CD4-positive, alpha-beta T cell treated with Interferon alpha-2 for 1 hour (primary cell): ENCODE data around the gene ATP23.

Experiments
- DNase-seq, 2 donors: peaks; one replicate each; pipeline ENCODE4 v3.0.0-alpha.2; 2020 to 2022

The ATP23 gene, protein sequence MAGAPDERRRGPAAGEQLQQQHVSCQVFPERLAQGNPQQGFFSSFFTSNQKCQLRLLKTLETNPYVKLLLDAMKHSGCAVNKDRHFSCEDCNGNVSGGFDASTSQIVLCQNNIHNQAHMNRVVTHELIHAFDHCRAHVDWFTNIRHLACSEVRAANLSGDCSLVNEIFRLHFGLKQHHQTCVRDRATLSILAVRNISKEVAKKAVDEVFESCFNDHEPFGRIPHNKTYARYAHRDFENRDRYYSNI

DNA sequence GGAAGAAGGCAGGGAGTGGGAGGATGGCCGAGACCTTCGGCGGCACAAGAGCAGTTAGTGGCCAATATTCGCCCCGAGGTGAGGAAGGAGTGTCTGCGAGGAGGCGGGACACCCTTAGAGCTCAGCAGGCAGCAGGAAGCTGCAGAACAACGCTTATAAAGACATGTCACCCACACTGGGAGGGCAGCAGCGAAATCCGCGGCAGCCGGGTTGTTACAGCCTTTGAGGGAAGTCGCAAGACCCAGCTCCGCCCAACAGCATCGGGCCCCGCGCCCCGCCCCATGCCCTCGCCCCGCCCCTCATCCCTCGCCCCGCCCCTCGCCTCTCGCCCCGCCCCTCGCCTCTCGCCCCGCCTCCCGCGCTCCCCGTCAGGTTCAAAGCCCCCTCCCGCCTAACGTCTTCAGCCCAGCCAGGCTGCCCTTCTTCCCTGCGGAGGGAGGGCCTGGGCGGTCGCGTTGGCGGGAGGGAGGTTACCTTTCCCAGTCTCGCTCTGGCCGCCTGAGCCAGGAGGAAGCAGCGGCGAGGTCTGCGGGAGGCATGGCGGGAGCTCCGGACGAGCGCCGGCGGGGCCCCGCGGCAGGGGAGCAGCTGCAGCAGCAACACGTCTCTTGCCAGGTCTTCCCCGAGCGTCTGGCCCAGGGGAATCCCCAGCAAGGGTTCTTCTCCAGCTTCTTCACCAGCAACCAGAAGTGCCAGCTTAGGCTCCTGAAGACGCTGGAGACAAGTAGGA lies at the start of gene ATP23:
TSS of gene ATP23 (plus strand) at position 403 of the 730 bp plus-strand sequence. CDS start at position 538, 135 bp downstream.
- DNase-seq = peak; percentile 93 to 96

DNA sequence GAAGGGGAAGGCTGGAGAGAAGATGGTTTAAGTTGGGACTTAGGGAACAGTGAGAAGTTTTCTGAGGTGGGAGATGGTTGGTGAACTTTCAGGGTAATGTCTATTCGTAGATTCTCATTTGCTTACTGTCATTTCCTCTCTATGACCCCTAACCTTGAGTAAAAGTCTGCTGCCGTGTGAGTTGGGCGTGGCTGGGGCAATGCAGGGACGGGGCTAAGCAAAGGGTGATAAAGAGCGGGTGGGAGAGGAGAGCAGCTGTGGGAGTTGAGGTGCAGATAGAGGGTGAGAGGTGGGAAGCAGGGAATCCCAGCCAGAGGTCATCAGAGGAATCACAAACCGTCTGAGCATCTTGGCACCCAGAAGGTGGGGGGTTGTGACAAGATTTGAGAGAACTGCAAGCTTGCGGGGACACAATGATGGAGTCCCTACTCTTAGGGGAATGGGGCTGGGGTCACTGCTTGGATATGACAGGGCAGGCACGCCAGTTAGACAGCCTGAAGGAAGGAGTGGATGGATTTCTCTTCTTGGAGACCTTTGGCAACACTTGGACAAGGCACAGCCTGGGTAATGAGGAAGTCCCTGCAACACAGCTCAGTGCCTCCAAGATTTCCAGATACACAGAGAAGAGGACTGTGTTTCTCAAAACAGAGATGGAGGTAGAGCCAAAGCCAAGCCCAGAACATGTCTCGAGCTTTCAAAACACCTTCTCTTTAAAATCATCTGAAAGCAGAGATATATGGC lies 49.0 kb upstream of the ATP23 start:
- DNase-seq = no peak

DNA sequence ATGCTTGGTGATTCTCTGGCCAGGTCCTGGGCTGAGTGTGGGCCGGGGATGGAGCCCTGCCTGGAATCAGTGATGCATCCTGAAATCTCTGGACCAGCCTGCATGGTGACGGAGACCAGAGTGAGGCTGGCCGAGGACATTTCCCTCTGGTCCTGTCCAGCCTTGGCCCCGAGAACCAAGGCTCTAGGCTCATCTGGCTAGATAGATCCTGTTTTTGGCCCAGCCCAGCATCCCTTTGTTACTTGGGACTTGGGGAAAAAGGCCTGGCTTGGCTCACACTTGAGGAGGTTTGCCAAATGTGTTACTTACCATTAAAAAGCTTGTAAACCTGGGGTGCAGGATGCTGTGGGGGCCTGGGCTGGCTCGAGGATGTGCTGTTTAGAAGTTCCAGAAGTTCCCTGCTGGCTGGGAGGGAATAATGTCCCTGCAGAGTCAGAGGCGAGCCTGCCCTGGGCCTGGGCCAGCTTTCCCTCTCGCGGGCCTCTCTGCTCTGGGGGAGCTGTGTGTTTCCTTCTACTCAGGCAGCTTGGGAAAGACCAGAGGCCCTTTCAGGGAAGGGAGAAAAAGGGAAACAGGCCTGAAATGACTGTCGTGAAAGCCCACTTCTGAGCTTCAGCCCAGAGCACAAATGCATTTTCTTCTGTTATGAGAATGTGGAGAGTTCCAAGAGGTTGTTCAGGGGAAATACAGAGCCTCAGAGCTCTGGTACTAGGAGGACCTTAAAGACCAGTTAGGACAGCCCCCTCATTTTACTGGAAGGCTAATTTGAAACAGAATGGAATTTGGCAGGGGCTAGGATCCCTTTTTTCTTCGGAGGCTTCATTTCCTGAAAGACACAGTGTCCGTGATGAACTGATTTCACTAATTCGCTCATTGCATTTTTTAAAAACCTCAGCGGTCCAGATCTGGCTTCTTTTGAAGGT lies 47.7 kb upstream of the ATP23 start:
- no peak for DNase-seq

DNA sequence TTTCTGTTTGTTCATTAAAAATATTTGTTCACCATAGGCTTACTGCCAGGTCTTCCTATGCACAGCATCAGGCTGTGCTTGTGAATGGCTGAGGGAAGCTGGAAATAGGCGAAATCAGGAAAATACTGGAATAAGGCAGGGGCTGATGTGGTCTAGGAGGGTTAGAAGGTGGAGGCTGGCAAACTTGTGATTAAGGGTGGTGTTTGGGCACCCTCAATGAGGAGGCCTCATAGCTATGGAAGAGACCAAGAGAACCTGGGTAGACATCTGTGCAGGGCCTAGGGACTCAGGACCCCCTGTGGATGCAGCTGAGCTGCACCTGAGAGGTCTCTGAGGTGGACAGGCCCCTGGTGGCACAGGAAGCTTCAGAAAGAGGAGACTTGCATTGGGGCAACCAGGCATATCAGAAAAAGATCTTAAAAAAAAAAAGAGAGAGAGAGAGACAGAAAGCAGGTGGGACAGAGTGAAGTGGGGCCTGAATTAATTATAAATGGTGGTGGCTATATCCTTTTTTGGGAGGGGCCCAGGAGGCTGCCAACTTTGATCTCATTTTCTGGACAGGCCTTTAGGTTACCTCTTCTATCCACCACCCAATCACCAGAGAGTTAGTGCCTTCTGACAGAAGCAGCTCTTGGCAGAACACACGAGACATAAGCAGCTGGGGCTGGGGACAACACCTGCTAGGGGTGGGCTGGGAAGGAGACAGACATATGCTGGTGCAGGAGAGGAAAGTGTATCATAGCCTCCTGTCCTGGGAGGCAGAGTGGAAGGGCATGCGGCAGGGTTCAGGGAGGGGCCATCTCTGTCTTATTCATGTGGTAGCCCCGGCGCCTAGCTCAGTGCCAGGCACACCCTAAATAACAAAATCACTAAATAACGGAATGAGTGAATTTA lies 46.7 kb upstream of the ATP23 start:
- DNase-seq = no peak

DNA sequence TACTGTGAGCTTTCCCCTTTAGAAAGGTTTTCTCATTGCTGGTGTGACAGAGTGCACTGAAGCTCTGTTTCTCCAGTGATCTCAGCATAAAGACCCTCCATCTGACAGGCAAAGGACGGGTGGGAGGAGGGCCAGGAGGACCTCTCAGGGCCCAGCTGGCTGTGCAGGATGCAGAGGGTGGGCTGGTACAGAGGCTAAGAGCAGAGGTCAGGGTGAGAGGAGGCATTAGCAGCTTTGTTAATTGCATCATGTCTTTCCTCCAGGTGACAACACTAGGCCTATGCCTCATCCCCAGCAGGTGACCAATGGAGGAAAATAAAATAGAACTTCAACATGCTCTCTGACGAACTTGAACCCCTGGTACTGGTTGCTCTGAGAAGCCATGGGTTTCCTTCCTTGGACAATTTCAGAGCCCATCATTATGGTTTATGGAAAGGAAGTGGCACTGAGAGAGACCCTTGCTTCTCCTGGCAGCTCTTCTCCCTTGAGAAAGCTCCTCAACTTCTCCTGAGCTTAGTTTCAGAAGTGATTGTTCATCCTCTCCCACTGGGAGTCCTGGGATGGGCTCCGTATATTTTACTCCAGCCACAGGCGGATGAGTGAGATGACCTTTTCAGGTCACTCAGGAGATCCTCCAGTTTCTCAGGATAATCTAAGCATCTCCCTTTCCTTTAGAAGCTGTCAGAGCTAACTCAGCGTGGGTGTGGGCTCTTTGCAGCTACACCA lies 45.8 kb upstream of the ATP23 start:
- no peak for DNase-seq

DNA sequence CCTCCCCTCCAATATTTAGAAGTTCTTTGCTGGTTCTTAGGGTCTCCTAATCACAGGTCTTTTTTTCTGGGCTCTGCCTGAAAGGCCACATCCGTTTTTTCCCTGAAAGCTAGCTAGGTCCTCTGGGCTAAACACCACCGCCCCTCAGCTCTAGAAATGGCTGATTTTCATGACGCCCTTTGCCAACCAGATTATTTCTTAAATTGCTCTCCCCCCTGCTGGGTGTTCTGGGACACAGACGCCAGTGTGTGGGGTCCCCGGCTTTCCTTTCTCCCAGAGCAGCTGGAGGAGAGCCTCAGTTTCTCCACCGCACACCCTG lies 45.3 kb upstream of the ATP23 start:
- DNase-seq = no peak

DNA sequence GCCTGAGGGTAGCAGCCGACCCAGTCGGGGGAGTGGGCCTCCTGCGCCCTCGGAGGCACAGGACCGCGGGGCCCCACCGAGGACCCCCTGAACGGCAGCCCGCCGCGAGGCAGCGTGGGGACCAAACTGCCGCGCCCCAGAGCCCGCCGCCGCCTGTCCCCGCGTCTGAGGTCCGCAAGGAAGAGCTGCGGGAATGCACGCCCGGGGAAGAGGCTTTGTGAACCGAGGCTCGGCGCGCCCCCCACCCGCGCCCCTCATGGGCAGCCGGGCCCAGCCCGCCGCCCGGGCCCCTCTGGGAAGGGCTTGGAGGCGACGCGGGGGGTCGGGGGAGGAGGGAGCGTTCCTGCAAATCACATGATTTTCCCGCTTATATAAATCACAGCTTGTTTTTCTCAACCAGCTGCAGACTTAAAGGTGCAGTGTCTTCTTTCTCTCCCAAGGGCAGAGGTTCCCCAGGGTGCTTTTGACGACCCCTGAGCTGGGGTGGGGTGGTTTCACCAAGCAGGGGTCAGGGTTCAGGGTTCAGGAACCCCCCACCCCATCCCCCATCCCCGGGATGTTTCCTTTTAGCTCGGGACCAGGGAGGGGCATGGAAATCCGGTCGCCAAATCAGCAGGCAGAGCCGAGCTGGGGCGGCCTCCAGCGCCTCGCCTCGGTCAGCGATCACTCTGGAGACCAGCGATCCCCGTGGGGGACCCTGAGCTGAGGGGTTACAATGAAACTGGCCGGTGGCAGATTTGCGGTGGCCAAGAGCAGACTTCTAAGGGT lies 44.7 kb upstream of the ATP23 start:
- DNase-seq = peak; percentile 34 to 65

DNA sequence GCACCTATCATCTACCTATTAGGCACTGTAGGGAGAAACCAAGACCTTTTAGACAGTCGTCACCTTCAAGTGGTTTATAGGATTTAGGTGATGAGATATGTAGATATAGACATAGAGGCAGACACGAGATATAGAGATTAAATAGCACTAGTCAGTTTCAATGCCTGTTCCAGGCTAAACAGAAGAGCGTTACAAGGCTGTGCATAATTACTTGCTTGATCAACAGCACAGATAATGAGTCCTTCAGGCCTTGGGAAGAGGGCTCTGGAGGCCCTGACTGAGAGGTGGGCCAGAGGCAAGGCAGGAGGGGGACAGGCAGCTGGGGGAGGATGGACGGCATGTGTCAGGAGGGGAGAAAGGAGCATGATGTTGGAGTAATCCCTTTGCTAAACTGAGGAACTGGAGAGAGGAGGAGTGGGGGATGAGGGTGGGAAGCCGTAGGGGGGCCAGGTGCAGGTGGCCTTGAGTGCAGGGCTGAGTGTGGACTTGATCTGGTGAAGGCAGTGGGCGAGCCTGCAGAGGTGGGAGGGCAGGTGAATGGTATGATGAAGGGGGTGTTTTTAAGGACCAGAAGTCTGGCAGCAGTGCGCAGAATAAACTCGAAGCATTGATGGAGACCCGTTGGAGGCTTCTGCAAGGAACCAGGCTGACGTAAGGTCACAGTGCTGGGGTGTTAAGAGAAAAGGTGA lies 43.9 kb upstream of the ATP23 start:
- DNase-seq = no peak

DNA sequence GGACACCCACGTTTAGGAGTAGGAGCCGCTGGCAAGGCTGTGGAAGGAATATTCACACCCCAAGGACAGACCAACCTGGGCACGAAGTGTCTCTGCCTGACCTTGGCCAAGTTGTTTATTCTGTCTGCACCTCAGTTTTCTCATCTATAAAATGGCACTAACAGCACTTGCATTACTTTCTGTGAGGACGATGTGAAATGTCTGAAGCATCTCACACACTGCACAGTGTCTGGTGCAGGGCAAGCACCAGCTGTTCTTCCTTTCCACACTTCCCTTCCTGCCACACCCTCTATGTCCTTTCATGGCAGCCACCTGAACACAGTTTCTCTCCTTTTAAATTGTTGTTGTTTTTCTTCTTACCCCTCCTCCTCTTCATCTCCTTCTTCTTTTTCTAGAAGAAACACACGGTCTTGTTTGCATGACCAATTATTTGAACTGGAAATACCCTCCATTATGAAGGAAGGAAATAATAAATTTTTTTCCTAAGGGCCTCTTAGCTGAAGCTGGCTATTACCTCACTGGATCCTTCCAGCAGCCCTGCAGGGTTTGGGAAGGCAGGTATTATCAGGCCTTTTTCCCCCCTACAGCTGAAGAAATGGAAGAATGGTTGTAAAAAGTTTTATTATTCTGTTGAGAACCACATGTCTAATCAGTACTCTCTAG lies 42.9 kb upstream of the ATP23 start:
- peak in 1 of 2 donors; percentile 27 for DNase-seq

DNA sequence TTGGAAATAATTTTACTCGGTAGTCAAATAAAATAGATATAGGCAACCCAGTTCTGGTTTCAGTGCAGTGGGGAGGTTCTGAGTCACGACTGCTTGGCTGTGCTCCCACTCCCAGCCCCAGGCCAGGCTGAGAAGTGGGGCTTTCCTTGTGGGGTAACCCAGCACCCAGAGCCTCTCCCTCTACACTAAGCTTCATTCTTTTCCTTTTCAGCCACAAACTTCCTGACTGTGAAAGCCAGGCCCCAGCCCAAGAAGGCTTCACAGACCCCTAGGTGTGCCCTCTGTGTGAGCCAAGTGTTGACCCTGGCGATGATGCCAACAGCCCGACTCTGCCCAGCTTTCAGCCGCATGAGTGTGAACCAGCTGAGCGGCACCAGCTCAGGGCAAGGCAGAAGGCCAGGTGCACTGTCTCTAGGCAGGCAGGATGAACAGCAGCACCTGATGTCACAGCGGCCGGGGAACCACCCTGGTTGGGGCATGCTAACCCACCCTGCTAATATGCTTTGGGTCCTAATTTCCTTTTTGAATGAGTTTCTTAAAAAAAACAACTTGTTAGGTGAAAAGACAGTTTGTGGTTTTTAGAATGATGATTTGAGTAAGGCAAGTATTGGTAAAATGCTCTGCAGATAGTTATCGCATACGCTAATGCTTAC lies 42.2 kb upstream of the ATP23 start:
- DNase-seq = peak; percentile 82 to 87

DNA sequence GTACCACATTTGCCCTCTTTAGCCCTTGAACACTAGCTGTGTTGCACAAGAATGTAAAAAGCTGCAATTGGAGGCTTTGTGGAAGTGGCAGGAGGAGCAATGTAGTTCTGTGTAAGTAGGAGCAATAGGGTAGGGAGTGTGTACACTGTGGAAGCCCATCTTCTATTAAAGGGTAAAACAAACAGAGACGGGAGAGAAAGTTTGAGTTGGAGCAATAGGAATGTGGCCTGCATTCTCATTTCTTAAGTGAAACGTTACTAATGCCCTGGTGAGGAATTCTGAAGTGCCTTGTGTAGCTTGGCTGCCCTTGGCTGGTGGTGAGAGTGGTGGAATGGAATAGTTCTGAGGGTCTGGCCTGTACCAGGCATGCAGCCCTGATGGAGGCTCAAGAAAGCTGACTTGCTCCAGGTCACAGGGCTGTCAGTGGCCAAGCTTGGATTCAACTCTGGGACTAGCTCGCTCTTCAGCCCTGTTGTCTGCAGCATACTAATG lies 38.8 kb upstream of the ATP23 start:
- no peak for DNase-seq

DNA sequence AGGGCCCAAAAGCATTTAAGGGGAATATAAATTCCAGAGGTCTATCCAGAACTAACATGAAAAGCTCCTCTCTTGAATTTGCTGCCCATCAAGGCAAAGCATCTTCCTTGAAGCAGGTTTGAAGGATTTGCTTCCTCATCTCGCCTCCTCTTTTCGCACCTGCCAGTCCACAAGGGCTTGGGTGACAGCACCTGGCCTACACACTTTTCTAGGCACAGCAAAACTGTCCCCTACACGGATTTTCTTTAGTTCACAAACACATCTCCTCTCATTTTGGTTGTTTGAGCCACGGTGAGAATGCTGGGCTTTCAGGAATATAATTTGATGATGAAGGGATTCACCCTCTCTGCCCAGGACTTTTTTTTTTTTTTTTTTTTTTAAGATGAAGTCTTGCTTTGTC lies 36.9 kb upstream of the ATP23 start:
- DNase-seq = no peak

DNA sequence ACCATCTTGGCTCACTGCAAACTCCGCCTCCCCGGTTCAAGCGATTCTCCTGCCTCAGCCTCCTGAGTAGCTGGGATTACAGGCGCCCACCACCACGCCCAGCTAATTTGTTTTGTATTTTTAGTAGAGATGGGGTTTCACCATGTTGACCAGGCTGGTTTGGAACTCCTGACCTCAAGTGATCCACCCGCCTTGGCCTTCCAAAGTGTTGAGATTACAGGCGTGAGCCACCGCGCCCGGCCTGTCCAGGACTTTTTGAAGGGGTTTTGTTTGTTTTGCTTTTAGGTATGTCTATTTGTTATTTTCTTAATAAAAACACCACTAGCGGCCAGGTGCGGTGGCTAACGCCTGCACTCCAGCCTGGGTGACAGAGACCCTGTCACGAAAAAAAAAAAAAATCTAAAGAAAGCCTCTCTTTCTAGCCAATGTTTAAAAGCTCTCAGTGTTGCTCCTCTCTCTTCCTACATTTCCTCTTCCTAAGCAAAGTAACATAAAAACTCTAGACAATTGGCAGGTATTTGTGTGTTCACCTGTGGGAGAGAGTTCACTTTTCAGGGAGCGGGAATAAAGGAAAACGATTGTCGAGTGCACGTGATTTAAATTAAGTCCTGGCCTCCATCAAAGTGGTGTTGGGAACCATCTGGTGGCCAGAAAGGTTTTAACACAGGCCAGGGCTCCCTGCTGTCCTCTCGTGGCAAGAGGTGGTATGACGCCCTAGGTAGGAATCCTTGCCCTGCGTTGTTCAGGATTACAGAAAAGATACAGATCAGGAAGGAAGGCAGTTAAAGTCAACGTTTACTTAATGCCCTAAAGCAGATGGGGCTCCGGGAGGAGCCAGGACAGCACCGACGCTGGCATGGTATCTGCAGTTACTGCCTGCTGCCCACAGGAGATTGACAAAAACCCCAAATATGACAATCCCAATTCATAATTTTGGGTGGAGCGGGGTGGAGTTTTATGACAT lies 36.2 kb upstream of the ATP23 start:
- DNase-seq = peak; percentile 83 to 89

DNA sequence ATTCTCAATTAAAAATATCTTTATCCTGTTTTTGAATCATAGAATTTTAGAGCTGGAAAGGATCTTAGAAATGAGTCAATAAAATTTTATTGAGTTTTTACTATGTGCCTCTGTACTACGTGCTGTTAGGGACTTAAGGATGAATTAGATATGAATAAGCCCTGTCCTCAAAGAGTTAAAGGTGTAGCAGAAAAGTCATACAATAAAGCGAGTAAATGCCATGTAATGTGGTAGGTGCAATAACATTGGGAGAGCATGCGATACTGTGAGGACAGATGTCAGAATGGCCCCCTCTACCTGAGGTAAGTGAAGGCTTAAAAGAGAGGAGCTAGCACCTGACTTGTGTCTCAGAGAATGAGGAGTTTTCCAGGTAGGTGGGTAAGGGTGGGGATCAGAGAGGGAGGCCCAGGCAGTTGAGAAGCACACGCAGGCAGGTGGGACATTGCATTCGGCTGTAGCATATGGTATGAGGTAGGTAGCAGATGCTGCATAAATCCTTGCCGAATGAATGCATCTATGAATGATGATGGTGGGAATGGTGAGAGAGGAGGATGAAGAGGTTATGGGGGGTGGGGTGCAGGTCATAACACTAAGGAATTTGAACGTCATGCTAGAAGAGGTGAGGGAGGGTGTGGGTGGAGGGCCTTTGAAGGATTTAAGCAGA lies 35.4 kb upstream of the ATP23 start:
- DNase-seq = no peak

DNA sequence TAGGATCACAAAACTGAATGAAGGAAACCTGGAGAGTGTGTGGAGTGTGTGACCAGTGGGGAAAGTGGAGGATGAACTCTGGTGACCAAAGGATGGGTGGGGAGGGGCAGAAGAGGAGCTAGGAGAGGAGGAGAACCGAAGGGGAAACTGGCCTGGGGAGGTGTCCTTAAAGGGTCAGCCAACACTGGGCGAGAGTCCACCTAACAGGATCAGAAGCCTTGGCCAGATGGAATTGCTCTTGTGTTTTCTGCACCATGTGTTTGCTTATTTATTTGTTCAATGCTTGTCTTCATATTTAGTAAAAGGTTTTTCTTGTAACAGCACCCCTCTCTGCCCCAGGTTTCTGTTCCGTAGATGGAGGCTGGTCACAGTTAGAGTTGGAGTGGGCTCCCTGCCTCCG lies 34.5 kb upstream of the ATP23 start:
- DNase-seq = no peak

DNA sequence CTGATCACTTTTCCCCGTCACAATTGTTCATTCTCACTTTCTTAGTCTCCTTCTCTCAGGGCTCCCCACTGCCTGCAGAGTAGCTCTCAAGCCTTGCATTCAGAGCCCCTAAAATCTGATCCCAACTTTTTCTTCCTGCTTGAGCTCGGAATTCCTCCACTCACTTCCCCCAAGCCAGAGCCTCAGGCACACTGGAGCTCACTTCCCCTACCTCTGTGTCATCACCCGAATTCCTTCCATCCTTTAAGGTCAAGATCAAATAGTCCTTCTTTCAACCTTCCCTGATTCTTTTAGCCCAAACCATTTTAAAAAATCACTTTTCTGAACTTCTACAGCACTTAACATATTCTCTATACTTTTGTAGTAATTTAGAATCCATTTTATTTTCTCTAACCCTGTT lies 34.1 kb upstream of the ATP23 start:
- DNase-seq = no peak

DNA sequence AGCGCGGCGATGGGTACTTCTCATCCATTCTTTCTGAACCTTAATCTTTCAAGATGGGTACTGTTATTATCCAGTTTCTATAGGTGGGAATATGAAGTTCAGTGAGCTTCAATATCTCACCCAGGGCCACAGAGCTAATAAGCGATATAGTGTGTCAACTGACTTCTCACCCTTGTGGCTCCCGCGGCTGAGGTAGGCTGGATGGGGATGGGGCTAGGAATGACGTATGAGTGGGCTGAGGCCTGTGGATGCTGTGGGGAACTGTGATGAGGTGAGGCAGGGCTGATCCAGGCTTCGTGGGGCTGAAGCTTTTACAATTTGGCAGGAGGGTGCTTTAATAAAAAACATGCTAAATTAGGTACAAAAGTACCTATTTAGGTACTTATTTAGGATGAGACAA lies 32.9 kb upstream of the ATP23 start:
- no peak for DNase-seq
